Thyroid gland (tissue), 4 donors: Measurements from ENCODE around the gene CAMKK1. TPM values are rescaled to one million over a fixed set of nuclear protein-coding genes. Genes with fewer than 3 reads are reported as not detected.
A peak's percentile ranks its signal among the peaks of the same experiment; 100 is the strongest.

Experiments used
- DNase-seq, 2 donors: peaks; one replicate each; pipeline ENCODE4 v3.0.0-alpha.2; 2019
- H3K27ac ChIP-seq, 3 donors: fragments of 200-600 bp; sonication (generic); 1 replicate in 2 of 3; 2 replicates in 1 of 3; pipeline ENCODE4 v1.5.1; 2016 to 2019; ENCODE audit warnings: mild to moderate bottlenecking in 1 of 3, moderate library complexity in 1 of 3
- H3K27me3 ChIP-seq: fragments of 200-600 bp; sonication (generic); one replicate; pipeline ENCODE4 v1.5.1; 2019
- H3K36me3 ChIP-seq, 2 donors: fragments of 200-600 bp; sonication (generic); one replicate each; pipeline ENCODE4 v1.5.1; 2016 to 2019
- H3K4me1 ChIP-seq, 2 donors: fragments of 200-600 bp; sonication (generic); one replicate each; pipeline ENCODE4 v1.5.1; 2017 to 2019
- H3K4me3 ChIP-seq, 3 donors: fragments of 200-600 bp; sonication (generic); replicated peaks in 1 of 3; 1 replicate in 2 of 3; 2 replicates in 1 of 3; pipeline ENCODE4 v1.5.1; 2016; ENCODE audit warnings: mild to moderate bottlenecking in 1 of 3
- H3K9me3 ChIP-seq: fragments of 200-600 bp; sonication (generic); one replicate; pipeline ENCODE4 v1.5.1; 2017
- CTCF ChIP-seq, 6 experiments: fragments of 200-600 bp in 3 of 6; fragments of 450-650 bp in 3 of 6; sonication (generic) in 3 of 6; IDR thresholded peaks; one replicate each; pipeline ENCODE4 v1.5.1; 2016 to 2019; ENCODE audit warnings: antibody characterized with exemption in 6 of 6, mild to moderate bottlenecking in 2 of 6, inconsistent platforms in 1 of 6, moderate library complexity in 1 of 6
- POLR2A ChIP-seq, 2 donors: fragments of 450-650 bp; IDR thresholded peaks; one replicate each; pipeline ENCODE4 v1.6.1; 2017; ENCODE audit warnings: antibody characterized with exemption in 2 of 2, mild to moderate bottlenecking in 2 of 2, moderate library complexity in 1 of 2
- WGBS, 2 donors: methylation state at CpG; one replicate each; pipeline ENCODE4 v1.1.5; 2017; 5-methylcytosine and 5-hydroxymethylcytosine counted together
- intact Hi-C: fragments of 100-400 bp; cut with DNase I; formaldehyde crosslinking; loops from one replicate; pipeline ENCODE4 v1.15.1; 2023
- total RNA-seq, 4 donors: library from RNA; depleted of rRNA; stranded (reverse); fragments of >200 nt; gene quantifications; one replicate each; pipeline ENCODE4 v1.2.3, GENCODE V29; 2016

The CAMKK1 gene
- total RNA-seq, 4 donors from 2014 or later, result 5.9 to 10.1 (median 7.9) TPM

DNA sequence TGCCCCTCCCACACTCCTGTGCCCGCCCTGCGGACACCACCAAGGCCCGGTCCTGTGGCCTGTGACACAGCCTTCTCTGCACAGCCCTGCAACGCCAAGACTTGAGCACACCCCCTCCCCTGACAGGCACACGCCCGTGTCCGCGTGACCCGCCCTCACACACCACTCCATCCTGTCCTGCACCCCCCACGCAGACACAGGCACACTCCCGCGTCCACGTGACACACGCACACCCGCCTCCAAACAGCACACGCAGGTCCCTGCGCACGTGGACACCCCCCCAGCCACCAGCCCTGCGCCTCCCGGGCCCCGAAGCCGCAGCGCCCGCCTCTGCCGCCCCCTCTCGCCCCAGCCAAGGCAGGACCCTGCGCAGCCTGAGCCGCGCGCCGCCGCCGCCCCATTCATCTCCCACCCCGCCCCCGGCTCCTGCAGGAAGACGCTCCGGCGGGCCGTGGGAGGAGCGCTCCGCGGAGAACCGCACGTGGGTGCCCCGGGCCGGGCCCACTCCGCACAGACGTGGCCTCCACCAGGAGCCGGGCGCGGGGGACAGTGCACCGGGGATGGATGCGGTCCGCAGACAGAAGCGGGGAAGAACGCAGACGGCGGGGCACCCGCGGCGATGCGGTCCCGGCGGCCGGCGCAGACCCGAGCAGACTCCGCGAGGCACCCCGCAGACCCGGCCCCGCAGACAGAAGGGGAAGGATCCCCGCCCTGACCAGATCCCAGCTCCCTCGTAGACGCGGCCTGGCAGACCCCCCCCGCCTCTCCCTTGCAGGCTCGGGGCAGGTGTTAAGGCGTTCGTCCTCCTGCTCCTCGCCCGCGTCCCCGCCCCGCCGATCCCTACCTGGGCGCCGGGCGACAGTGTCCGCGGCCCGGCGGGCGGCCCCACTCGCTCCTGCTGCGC is 506 bp downstream of the CAMKK1 start:
- H3K27ac ChIP-seq, result peak overlapping the region; percentile 35 to 79 (median 65)
- peak overlapping the region; percentile 35 to 68 (median 46) for H3K4me3 ChIP-seq
- no peaks in the 10 kb centered on the region for H3K27me3 ChIP-seq
- 0 to 2% methylated on average over 15 to 19 of the region's 96 CpGs for WGBS, 2 donors
- peaks cover 56 to 79% of the 10 kb centered on the region in 2 donors for H3K4me1 ChIP-seq
- intact Hi-C loops, result no loop called here
- H3K9me3 ChIP-seq, result no peaks in the 10 kb centered on the region
- no peaks in the 10 kb centered on the region for H3K36me3 ChIP-seq
- TF ChIP-seq POLR2A (IDR thresholded peaks at IDR 0.05), result peak in 1 of 2 donors; percentile 34
- no peak for TF ChIP-seq CTCF (IDR thresholded peaks at IDR 0.05)
- DNase-seq, result peak; percentile 90 to 93

- no peaks in the 10 kb centered on the region for H3K27me3 ChIP-seq
- H3K4me1 ChIP-seq, result peaks cover 59 to 84% of the 10 kb centered on the region in 2 donors
- H3K27ac ChIP-seq, result peak overlapping the region in 2 of 3 donors; percentile 65 to 78
- H3K9me3 ChIP-seq, result no peaks in the 10 kb centered on the region
- peak overlapping the region in 2 of 3 donors; percentile 35 to 68 for H3K4me3 ChIP-seq
- no peaks in the 10 kb centered on the region for H3K36me3 ChIP-seq
- intact Hi-C loops, result no loop called here
- 34 to 36% methylated on average over 12 of the region's 12 CpGs for WGBS, 2 donors
- TF ChIP-seq CTCF (IDR thresholded peaks at IDR 0.05) (no peak), POLR2A (IDR thresholded peaks at IDR 0.05) (no peak)
- no peak for DNase-seq
These were observed 1.2 kb downstream of the CAMKK1 start for GRCh38 chr17:3891626-3892094.

DNA sequence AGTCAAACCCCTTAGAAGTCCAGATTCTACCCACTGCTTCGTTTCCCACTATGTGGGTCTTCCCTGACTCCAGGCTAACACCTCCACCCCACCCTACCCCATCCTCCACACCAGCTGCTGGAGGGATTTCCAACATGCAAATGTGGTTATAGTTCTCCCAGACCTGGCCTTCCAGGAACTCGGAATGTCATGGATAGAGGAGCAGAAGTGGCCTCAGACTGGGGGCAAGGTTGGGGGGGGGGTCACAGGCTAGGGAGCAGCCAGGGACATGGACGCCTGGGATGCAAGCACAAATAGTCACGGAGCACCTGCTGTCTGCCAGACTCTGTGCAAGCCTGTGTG is 2.0 kb downstream of the CAMKK1 start:
- H3K4me3 ChIP-seq, result no peak overlapping the region
- WGBS, 2 donors, result 60 to 77% methylated on average over 4 of the region's 4 CpGs
- intact Hi-C loops, result no loop called here

DNA sequence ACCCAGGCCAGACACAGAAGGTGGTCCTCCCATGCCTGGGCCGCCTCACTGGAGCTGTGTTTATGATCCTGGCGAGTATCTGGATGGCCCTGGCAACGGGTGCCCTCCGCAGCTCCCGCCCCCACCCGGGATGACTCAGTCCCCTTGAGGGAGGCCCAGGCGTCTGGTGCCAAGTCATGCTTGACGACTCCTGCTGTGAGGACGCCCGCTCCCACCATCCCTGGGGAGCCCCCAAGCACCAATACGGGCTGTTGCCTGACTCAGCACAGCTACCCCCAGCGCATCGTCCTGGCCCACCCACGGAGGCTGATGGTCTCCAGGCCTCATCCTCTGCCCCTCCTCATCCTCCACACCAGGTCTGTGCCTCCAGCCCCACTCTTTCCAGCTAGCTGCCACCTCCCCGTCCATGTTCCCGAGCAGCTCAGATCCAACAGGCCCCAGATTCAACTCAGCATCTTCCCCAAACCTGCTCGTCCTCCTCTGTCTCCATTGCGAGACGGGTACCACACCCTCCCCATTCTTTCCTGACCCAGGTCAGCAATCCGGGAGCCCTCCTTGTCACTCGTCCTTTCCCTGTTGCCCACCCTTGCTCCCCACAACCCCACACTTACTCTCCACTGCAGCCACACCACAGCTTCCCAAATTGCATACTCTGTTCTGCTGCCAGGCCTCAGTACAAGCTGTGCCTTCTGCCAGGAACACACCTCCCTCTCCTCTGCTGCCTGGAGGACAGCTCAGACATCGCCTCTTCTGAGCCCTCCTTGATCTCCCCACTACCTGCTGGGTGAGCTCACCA is 2.6 kb downstream of the CAMKK1 start:
- WGBS, 2 donors, result 46 to 53% methylated on average over 15 to 16 of the region's 22 CpGs
- peak overlapping the region; percentile 30 to 78 (median 70) for H3K27ac ChIP-seq
- H3K4me1 ChIP-seq, result peaks cover 48 to 77% of the 10 kb centered on the region in 2 donors
- no peaks in the 10 kb centered on the region for H3K9me3 ChIP-seq
- TF ChIP-seq CTCF (IDR thresholded peaks at IDR 0.05), result no peak
- TF ChIP-seq POLR2A (IDR thresholded peaks at IDR 0.05), result no peak
- intact Hi-C loops, result no loop called here
- peak; percentile 91 to 92 for DNase-seq
- no peaks in the 10 kb centered on the region for H3K27me3 ChIP-seq
- no peaks in the 10 kb centered on the region for H3K36me3 ChIP-seq
- no peak overlapping the region for H3K4me3 ChIP-seq

More for the DNA sequence above, 2.0 kb downstream of the CAMKK1 start:
- Histone ChIP-seq H3K27ac (peak overlapping the region; percentile 30 to 78 (median 70)), H3K36me3 (no peaks in the 10 kb centered on the region), H3K27me3 (no peaks in the 10 kb centered on the region), H3K9me3 (no peaks in the 10 kb centered on the region), H3K4me1 (peaks cover 54 to 80% of the 10 kb centered on the region in 2 donors)
- no peak for DNase-seq
- TF ChIP-seq POLR2A (IDR thresholded peaks at IDR 0.05), result no peak
- TF ChIP-seq CTCF (IDR thresholded peaks at IDR 0.05), result no peak
